ENCODE results near the gene CGREF1.

DNA sequence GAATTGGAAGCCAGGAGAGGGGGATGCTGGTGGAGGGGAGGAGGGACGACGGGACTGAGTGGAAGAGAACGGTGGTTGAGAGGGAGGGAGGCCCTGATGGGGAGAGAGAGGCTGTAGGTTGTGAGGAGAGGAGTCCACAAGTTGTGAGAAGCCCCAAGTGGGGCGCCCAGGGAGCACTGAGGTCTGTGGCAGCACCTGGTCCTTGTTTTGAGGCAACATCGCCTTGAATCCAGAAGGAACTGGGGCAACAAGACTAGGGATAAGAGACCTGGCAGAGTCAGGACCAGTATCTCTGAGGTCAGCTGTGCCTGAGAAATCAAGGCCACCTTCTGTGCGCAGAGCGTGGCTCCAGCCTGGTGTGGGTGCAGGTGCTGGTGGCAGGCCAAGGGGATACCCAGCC lies 19.2 kb upstream of the CGREF1 start:
- TF ChIP-seq, protein P1, sequence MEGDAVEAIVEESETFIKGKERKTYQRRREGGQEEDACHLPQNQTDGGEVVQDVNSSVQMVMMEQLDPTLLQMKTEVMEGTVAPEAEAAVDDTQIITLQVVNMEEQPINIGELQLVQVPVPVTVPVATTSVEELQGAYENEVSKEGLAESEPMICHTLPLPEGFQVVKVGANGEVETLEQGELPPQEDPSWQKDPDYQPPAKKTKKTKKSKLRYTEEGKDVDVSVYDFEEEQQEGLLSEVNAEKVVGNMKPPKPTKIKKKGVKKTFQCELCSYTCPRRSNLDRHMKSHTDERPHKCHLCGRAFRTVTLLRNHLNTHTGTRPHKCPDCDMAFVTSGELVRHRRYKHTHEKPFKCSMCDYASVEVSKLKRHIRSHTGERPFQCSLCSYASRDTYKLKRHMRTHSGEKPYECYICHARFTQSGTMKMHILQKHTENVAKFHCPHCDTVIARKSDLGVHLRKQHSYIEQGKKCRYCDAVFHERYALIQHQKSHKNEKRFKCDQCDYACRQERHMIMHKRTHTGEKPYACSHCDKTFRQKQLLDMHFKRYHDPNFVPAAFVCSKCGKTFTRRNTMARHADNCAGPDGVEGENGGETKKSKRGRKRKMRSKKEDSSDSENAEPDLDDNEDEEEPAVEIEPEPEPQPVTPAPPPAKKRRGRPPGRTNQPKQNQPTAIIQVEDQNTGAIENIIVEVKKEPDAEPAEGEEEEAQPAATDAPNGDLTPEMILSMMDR (IDR thresholded peaks at IDR 0.05 in 2 of 3, conservative IDR thresholded peaks at IDR 0.05 in 1 of 3; ENCODE audit: borderline replicate concordance in 1 of 3, insufficient read depth in 1 of 3, low read depth in 2 of 3, low read length in 2 of 3): no peak
- no peak for TF ChIP-seq JUND (IDR thresholded peaks at IDR 0.05)

Measured in HCT116 (cell line).